Jurkat, Clone E6-1 (cell line): Measurements from ENCODE around the gene BICDL2.

Source experiments
- DNase-seq: peaks from one replicate; pipeline ENCODE4 v3.0.0-alpha.2; 2011; ENCODE audit warnings: low read depth, low spot score
- H3K4me3 ChIP-seq: 2 replicates; pipeline ENCODE4 v1.5.1; 2011; ENCODE audit warnings: mild to moderate bottlenecking, low read length, control low read depth, moderate library complexity

The BICDL2 gene

DNA sequence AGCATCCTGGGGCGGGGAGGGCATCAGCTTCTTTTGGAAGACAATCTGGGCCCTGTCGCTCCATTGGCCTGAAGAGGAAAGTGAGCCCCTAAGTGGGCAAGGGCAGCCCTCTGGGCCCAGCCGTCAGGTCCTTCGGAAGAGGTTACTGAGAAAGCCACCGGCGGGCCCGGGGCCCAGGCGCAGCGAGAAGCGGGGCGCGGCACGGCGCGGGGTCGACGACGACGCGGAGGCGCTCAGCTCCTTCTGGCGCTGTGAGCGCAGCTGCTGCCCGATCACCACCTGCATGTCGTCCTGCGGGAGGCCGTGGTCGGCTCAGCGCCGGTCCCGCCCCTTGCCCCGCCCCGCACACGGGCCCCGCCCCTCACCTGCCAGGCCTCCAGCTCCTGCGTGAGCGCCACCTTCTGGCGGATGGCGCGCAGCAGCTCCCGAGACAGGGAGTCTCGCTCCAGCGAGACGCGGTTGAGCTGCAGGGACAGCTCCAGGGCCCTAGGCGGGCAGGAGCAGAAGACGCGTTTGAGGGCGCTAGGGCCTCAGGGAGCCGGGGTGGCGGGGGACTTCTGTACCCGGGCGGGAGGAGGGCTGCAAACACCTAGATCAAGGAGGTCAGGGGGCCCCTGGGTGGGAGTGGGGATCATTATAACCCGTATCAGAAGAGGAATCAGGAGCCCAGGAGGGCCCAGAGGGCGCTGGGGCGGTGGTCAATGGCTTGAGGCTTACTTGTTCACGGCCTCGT lies 8.6 kb downstream of the BICDL2 start:
- H3K4me3 ChIP-seq: no peak overlapping the region
- peak; percentile 77 for DNase-seq

DNA sequence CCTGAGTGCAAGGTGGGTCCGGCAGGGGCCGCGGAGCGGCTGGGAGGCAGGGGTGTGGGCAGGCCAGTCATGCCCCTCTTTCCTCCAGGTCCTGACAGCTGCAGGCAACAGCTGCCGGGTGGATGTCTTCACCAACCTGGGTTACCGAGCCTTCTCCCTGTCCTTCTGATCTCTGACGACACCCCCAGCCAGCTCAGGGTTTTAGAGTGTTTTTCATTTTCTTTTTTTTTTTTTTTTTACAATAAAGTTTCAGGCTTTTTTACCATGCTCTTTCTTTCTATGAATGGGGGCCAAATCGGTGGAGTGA lies 9.3 kb downstream of the BICDL2 start:
- no peak for DNase-seq
- H3K4me3 ChIP-seq: no peak overlapping the region

- H3K4me3 ChIP-seq: no peak overlapping the region
- no peak for DNase-seq
Measured at GRCh38 chr16:3026609-3027488, 9.9 kb downstream of the BICDL2 start.

DNA sequence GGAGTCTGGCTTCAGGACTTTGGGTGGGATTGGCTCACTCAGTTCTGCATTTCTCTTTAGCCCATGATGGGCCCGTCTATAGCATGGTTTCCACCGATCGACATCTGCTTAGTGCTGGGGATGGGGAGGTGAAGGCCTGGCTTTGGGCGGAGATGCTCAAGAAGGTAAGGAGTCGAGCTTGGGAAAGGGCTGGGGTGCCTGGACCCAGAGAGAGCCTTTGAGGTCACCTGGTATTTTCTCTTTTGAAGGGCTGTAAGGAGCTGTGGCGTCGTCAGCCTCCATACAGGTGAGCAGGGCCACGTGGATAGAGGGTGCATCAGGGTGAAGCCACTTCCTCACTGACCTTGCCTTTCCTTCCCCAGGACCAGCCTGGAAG lies 10.8 kb downstream of the BICDL2 start:
- H3K4me3 ChIP-seq: no peak overlapping the region
- no peak for DNase-seq

GRCh38 chr16:3025032-3026002 lies 11.4 kb downstream of the BICDL2 start:
- DNase-seq: no peak
- no peak overlapping the region for H3K4me3 ChIP-seq

DNA sequence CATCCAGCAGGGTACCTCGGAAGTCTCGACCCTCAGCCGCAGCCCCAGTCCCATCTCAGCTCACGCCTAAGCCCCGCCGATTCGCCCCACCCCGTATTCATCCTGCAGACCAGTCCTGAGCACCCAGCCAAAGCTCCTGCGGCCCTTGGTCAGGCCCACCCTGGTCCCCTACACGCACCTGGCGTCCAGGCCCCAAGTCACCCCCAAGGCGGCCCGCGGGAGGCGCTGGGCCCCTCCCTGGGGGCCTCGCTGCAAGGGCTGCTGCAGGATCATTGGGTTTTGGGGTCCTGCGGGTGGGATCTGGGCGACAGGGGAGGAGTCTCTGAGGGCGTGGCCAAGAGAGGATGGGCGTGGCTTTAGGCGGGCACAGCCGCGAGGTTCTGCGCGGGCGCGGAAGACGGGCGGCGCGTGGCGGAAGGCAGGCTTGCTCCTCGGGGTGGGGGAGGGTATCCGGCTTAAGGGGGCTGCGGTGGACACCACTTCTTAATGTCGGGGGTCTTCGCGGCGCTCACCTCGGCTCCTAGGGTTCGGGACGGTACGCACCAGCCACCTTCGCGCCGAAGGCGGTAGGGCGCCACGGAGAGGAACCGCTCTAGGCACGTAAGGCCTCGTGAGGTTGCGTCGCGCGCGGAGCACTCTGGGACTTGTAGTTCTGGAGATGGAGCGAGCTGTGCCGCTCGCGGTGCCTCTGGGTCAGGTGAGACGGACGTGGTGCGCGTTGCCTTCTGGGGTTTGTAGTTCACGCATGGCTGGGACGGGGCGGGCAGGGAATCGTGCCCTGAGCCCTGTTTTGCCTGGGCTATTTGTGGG lies 12.9 kb downstream of the BICDL2 start, which contains the start of the genes HCFC1R1 and THOC6:
Gene HCFC1R1, minus strand, starts transcription at position 274 of the 810 bp plus-strand sequence. Its CDS starts 1 bp downstream, at position 273.
Gene THOC6, plus strand, starts transcription at position 367 of the 810 bp plus-strand sequence. Its CDS starts 292 bp downstream, at position 659.
- peak; percentile 98 for DNase-seq
- peak within 1 kb of the TSS; percentile 72 for H3K4me3 ChIP-seq

GRCh38 chr16:3023415-3023668 lies 13.4 kb downstream of the BICDL2 start:
- H3K4me3 ChIP-seq: peak overlapping the region; percentile 72
- DNase-seq: no peak

DNA sequence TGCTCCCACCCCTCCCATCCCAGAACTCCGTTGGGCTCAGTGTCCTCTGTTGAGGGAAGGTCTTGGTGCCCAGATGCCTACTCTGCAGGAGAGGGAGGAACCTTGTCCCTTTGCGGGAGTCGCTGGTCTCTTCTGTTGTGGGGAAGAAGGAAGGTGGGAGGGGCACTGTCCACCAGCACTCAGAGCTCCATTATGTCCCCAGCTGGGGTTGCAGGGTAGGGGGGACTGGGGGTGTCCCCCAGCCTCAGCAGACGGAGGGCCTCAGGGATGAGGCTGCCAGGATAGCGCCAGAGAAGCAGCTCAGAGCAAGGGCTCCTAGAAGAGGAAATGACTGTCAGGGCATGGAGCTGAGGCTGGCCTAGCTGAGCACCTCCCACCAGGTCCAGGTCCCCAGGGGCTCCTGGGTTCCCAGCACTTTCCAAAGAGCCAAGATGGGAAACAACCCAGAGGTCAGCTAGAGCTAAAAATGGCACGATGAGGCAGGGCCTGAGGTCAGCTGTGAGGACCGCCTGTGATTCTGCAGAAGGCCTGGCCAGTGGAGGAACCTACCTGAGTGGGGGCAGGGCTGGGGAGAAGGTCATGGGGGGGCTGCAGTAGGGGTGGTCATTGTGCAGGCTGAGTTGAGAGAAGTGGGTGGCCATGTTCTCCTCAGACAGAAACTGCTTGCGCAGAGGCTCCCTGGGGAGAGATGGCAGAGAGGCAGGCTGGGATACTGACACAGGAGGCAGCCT lies 13.9 kb downstream of the BICDL2 start:
- peak overlapping the region; percentile 72 for H3K4me3 ChIP-seq
- no peak for DNase-seq

DNA sequence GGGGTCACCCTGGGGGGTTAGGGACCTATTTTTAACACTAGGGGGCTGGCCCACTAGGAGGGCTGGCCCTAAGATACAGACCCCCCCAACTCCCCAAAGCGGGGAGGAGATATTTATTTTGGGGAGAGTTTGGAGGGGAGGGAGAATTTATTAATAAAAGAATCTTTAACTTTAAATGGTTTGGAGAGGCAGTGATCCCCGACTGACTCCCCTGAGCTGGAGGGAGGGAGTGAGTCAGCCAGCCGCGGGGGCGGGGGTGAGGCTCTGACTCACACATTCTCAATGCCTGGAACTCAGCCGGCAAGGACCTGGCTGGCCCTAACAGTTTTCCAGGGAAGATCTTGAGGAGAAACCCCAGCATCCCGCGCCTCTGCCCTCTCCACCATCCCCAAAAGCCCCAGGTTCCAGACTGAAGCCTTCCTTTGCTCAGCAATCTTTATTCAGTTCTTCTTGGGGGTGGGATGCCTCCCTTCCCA lies 14.5 kb downstream of the BICDL2 start:
- no peak overlapping the region for H3K4me3 ChIP-seq
- DNase-seq: no peak

DNA sequence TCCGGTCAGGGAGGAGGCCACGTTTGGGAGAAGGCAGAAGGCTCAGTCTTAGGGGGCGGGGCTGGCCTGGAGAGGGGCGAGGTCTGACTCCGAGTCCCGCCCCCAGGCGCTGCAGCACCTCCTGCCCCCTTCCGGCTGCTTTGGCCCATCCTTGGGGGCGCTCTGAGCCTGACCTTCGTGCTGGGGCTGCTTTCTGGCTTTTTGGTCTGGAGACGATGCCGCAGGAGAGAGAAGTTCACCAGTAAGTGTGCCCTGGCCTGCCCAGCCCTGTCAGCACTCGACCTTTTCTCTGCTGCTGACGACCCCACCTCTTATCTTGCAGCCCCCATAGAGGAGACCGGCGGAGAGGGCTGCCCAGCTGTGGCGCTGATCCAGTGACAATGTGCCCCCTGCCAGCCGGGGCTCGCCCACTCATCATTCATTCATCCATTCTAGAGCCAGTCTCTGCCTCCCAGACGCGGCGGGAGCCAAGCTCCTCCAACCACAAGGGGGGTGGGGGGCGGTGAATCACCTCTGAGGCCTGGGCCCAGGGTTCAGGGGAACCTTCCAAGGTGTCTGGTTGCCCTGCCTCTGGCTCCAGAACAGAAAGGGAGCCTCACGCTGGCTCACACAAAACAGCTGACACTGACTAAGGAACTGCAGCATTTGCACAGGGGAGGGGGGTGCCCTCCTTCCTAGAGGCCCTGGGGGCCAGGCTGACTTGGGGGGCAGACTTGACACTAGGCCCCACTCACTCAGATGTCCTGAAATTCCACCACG lies 15.1 kb downstream of the BICDL2 start:
- H3K4me3 ChIP-seq: no peak overlapping the region
- DNase-seq: no peak

- peak overlapping the region; percentile 63 for H3K4me3 ChIP-seq
- no peak for DNase-seq
Measured at GRCh38 chr16:3020604-3021448, 15.9 kb downstream of the BICDL2 start.

DNA sequence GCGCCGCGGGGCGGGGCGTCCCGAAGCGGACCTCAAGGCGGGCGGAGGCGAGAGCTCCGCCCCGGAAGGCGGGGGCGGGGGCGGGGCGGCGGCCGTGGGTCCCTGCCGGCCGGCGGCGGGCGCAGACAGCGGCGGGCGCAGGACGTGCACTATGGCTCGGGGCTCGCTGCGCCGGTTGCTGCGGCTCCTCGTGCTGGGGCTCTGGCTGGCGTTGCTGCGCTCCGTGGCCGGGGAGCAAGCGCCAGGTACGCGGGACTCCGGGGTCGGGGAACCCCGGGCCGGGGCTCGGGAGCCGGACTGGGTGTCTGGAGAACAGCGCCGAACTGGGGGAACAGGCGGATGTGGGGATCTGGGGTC lies 16.5 kb downstream of the BICDL2 start, which contains the start of gene TNFRSF12A:
Gene TNFRSF12A, plus strand, starts transcription at position 122 of the 357 bp plus-strand sequence. Its CDS starts 30 bp downstream, at position 152.
- DNase-seq: peak; percentile 35
- peak within 1 kb of the TSS; percentile 63 for H3K4me3 ChIP-seq

- DNase-seq: no peak
- peak overlapping the region; percentile 63 for H3K4me3 ChIP-seq
Measured at GRCh38 chr16:3019594-3020246, 17.0 kb downstream of the BICDL2 start.

DNA sequence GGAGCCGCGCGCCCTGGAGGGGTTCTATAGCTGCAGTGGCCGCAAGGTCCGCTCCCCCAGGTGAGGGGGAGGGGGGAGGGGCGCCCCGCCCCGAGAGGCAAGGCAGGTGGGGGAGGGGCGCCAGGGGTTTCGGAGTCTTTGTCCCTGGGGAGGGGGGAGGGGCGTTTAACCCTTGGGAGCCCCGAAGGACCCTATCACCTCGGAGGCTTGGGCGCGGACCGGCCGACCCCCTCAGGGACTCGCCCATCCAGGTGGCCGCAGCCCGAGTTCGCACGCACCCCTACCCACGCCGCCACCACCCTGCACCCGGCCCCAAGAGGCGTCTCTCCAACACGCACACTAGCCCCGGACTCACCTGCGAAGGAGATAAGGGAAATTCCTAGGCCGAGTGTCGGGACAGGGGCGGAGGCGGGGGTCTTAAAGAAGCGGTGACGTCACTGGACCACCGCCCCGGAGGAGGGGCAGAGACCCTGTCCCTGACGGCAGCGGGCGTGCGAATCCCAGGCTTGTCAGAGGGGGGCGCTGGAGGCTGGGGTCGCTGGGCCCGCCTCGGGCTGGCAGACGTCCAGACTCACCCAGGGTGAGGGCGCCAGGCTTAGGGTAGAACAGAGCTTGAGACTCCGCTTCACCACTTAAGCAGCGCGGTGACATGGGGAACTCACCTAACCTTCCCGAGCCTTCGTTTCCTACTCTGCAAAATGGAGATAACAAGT lies 18.8 kb downstream of the BICDL2 start, which contains the start of gene CLDN6:
Gene CLDN6, minus strand, starts transcription at position 390 of the 713 bp plus-strand sequence. CDS start 2,162 bp downstream, outside the sequence.
- no peak for DNase-seq
- no peak within 1 kb of the TSS for H3K4me3 ChIP-seq

GRCh38 chr16:3017344-3017743 lies 19.4 kb downstream of the BICDL2 start:
- no peak for DNase-seq
- H3K4me3 ChIP-seq: no peak overlapping the region
